Measurements from ENCODE around the gene C1orf167.

C1orf167 gene

GRCh38 chr1:11761988-11762406 lies at the start of gene C1orf167:
C1orf167 (plus strand) TSS chr1:11762193; CDS start chr1:11764401, 2,208 bp downstream.
- DNase-seq (ENCODE audit: low spot score): no peak

DNA sequence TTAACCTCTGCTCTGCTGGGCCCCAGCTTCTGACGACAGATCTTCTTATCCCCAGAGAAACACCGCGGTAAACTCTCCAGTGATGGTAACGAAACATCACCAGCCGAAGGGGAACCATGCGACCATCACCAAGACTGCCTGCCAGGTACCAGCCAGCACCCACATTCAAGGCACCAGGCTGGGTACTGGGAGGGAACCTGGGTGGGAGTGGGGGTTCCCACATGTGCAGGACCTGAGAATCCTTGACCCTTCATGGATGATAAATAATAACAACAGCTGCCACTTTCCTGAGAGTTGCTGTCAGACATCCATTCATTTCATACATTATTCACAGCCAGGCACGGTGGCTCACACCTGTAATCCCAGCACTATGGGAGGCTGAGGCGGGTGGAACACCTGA lies 49.7 kb upstream of the C1orf167 start:
- DNase-seq (ENCODE audit: low spot score): no peak

- no peak for DNase-seq (ENCODE audit: low spot score)
Measured at GRCh38 chr1:11713095-11713494, 48.9 kb upstream of the C1orf167 start.

DNA sequence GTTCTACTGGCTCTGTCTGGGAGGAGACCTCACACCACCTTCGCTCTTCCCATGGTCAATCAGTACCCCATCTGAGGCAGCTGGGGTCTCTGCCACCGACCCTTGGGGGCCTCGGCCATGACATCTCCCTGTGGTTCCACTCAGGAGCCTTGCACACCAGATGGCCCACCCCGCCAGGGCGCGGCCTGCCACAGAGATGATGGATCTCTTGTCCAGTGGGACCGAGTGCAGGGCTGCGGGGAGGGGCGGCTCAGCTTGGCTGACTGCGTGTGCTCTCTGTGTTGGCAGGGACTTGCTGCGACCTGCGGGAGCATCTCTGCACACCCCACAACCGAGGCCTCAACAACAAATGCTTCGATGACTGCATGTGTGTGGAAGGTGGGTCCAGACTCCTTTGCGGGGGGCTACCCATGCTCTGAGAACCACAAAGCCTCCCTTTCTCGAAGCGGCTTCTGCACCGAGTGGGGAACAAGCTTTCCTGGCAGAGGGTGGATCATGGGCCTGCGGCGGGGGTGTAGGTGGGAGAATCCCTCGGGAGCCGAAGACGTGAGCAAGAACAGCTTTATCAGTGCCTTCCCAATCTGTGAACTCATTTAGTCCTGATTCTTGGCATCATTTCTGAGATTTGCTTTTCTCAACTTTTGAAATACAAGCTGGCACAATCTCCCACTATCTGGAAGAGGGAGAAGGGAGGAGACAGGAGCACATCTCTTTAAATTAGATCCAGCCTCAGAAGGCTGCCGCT lies 47.0 kb upstream of the C1orf167 start:
- no peak for DNase-seq (ENCODE audit: low spot score)

- peak; percentile 89 for DNase-seq (ENCODE audit: low spot score)
Measured at GRCh38 chr1:11719313-11720032, 42.5 kb upstream of the C1orf167 start.

- no peak for DNase-seq (ENCODE audit: low spot score)
Measured at GRCh38 chr1:11720033-11720376, 42.0 kb upstream of the C1orf167 start.

DNA sequence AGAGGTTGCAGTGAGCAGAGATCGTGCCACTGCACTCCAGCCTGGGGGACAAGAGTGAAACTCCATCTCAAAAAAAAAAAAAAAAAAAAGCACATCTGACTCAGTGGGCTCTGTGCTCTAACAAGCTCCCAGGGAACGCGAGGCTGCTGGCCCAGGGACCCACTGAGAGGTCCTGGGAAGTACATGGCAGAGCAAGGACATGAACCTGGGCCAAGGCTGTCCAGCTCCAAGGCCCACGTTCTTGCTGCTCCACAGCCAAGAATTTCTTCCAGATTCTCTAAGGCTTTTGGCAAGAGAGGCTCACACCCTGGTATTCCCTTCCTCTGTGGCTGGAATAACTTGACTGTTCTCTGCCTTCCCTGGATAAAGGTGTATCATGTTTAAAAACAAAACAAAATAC lies 41.5 kb upstream of the C1orf167 start:
- DNase-seq (ENCODE audit: low spot score): no peak

DNA sequence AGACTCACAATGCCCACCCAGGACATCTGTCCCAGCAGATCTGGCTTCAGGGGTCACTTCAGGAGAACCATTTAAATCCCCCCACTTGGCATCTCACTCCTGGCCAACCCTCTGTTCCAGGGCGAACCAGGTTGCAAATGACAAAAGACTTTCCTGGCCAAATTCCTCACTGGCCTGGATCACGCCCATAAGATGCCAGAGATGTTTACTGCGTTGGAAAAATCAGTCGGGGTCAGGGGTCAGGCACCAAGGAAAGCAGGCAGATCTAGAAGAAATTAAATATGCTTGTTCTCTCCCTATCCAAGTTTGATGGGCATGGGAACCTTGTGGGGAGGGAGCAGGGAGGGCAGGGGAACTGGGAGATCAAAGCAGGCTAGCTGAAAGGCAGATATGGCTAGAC lies 40.7 kb upstream of the C1orf167 start:
- no peak for DNase-seq (ENCODE audit: low spot score)

DNA sequence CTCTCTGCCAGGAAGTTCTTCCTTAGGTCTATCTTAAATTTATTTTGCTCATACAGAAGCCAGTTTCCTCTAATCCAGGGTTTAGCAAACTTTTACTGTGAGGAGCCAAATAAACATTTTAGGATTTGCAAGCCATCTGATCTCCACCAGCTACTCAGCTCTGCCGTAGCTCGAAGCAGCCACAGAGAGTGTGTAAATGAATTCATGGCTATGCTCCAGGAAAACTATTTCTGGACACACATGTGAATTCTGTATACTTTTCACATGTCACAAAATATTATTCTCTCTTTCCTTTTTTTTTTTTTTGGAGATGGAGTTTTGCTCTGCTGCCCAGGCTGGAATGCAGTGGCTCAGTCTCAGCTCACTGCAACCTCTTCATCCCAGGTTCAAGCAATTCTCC lies 39.5 kb upstream of the C1orf167 start:
- no peak for DNase-seq (ENCODE audit: low spot score)

DNA sequence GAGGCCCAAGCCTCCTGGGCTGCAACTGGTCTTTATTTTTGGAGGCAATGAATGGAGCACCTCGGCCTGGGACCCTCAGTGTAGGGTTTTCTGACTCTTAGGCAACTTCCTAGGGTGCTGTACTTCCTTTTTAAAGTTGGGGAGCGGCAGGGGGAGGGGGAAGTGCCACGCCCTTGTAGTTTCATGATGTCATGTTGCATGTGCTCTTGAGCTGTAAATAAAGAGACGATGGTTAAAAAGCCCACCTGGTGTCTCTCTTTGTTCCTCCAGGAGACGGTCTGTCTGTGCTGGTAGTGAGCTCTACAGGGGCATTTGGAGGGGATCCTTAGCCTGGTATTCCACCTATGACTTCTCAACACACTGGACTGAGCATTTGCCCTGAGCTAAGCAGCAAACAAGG lies 36.4 kb upstream of the C1orf167 start:
- DNase-seq (ENCODE audit: low spot score): no peak

DNA sequence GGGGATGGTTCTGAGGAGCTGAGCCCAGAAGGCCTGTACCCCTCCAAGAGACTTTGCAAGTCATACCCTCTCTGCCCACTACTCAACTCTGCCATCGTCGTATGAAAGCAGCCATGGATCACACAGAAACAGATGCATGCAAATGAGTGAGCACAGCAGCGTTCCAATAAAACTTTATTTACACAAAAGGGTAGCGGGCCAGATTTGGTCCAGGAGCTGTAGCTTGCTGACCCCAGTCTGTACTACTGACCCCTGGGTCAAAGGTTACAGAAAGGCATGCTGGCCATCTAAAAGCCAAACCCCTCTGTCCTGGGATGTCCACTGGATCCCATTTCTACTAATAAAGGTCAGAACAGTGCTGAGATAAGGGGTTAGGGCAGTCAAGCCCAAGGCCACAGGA lies 34.9 kb upstream of the C1orf167 start:
- DNase-seq (ENCODE audit: low spot score): no peak

GRCh38 chr1:11728126-11728806 lies 33.7 kb upstream of the C1orf167 start:
- DNase-seq (ENCODE audit: low spot score): no peak

DNA sequence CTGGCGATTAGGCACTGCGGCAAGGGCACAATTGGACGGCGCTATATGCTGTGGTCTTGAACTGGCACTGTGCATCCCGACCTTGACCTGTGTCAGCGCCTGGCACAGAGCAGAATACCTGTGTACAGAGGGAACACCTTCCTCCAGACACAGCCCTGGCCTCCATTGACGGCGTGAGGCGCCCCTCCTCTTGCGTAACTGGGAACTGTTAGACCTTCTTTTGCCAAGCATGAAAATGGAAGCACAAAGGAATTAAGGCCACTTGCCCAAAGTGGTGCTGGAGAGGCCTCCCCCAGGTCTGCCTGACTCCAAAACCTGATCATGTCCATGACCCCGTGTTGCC lies 32.9 kb upstream of the C1orf167 start:
- no peak for DNase-seq (ENCODE audit: low spot score)

GRCh38 chr1:11729498-11730428 lies 32.2 kb upstream of the C1orf167 start:
- no peak for DNase-seq (ENCODE audit: low spot score)

DNA sequence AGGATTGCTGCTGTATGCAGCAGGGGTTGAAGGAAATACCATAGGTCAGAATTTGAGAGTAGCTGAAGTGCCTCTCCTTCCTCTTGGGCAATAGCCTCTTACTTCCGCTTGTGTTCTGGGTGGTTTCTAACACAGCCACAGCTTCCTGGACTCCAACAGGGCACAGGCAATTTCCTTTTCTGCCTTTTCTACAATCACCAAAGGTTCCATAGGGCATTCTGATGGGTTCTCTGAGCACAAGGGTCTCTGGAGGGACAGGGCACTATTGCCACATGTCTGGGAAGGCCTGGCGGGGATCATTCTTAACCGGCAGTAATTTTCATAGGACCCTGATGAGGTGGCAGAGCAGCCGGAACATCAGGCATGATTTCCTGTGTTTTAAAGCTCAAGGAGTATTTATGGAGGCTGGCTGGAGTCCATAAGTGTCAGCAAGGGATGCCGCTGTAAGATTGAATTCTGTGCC lies 31.5 kb upstream of the C1orf167 start:
- DNase-seq (ENCODE audit: low spot score): no peak

GRCh38 chr1:11731691-11732283 lies 30.2 kb upstream of the C1orf167 start:
- DNase-seq (ENCODE audit: low spot score): peak; percentile 36

- no peak for DNase-seq (ENCODE audit: low spot score)
Measured at GRCh38 chr1:11733306-11733705, 28.7 kb upstream of the C1orf167 start.

GRCh38 chr1:11735531-11735853 lies 26.5 kb upstream of the C1orf167 start:
- DNase-seq (ENCODE audit: low spot score): no peak

GRCh38 chr1:11735854-11736745 lies 25.9 kb upstream of the C1orf167 start, which contains the start of gene AGTRAP:
AGTRAP (plus strand) TSS chr1:11736136; CDS start chr1:11736209, 73 bp downstream.
- peak; percentile 91 for DNase-seq (ENCODE audit: low spot score)

Measured in cerebellar cortex (tissue), 1 donor.